Brain microvascular endothelial cell (primary cell): ENCODE measurements around the gene ZDHHC11.
"Not testable (repeated sequence)": the region's sequence is repeated elsewhere in the genome, so short reads cannot be mapped to it uniquely, and the experiment has no call there.

ENCODE experiments used
- DNase-seq: peaks from one replicate; pipeline ENCODE4 v3.0.0-alpha.2; 2020
- H3K27ac ChIP-seq: fragments of 250-450 bp; sonication (Bioruptor Pico); 2 replicates; pipeline ENCODE4 v1.5.1; 2020; ENCODE audit warnings: mild to moderate bottlenecking, moderate library complexity
- H3K27me3 ChIP-seq: fragments of 250-450 bp; sonication (Bioruptor Pico); replicated peaks from 2 replicates; pipeline ENCODE4 v1.5.1; 2020; ENCODE audit warnings: mild to moderate bottlenecking
- H3K36me3 ChIP-seq: fragments of 250-450 bp; sonication (Bioruptor Pico); replicated peaks from 2 replicates; pipeline ENCODE4 v1.5.1; 2020; ENCODE audit warnings: mild to moderate bottlenecking
- H3K4me3 ChIP-seq: 2 replicates; pipeline ENCODE4 v1.5.1; 2011; ENCODE audit warnings: low read depth, mild to moderate bottlenecking, control low read depth, low read length, moderate library complexity
- in situ Hi-C: cut with HindIII; loops from 2 replicates; pipeline ENCODE4 v1.10.0; 2017; ENCODE audit warnings: low sequenced_read_pairs, low pct_ligation_motif_present
- TF ChIP-seq, protein P1 (sequence below): IDR thresholded peaks from 2 replicates; pipeline ENCODE4 v1.5.1; 2011; ENCODE audit warnings: low read depth, mild to moderate bottlenecking, moderate library complexity, low read length, control low read depth, inconsistent platforms; ENCODE audit errors: missing control alignments

Gene ZDHHC11

DNA sequence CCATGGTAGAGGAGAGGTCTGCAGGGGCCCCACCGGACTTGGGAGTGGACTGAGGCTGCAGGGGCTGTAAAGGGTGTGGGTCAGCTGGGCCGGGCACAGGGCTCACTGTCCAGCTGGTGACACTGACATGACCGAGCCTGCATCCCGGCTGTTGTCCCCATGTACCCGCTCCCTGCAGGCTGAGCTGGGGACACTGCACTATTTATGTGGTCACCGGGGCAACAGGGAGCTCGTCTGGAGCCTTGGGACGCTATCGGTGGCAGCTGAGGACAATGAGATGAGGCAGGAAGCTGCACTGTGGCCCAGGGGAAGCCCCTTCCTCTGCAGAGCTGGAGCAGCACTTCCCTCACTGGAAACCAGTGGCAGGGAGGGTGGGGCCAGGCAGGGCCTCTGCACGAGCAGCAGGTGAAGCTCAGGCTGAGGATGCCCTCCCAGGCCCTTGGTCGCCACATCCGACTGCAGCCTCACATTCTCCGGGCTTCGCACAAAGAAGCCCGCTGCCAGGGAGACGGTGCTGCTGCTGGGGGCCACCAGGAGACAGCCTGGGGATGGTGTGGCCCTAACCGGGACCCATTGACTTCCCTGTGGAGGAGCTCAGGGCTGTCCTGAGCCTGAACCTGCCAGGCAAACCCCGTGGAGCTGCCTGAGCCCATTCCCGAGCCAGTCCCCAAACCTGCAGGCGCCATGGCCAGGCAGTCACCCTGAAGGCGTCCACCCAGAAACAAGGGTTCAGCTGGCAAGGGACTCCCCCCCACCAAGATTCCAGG lies 92.7 kb downstream of the ZDHHC11 start:
- no peak for DNase-seq
- Histone ChIP-seq H3K27ac (no peak overlapping the region), H3K4me3 (no peak overlapping the region), H3K36me3 (no peaks in the 10 kb centered on the region), H3K27me3 (peaks cover 2% of the 10 kb centered on the region)
- TF ChIP-seq, protein P1, sequence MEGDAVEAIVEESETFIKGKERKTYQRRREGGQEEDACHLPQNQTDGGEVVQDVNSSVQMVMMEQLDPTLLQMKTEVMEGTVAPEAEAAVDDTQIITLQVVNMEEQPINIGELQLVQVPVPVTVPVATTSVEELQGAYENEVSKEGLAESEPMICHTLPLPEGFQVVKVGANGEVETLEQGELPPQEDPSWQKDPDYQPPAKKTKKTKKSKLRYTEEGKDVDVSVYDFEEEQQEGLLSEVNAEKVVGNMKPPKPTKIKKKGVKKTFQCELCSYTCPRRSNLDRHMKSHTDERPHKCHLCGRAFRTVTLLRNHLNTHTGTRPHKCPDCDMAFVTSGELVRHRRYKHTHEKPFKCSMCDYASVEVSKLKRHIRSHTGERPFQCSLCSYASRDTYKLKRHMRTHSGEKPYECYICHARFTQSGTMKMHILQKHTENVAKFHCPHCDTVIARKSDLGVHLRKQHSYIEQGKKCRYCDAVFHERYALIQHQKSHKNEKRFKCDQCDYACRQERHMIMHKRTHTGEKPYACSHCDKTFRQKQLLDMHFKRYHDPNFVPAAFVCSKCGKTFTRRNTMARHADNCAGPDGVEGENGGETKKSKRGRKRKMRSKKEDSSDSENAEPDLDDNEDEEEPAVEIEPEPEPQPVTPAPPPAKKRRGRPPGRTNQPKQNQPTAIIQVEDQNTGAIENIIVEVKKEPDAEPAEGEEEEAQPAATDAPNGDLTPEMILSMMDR, result no peak
- in situ Hi-C loops, result no loop called here

DNA sequence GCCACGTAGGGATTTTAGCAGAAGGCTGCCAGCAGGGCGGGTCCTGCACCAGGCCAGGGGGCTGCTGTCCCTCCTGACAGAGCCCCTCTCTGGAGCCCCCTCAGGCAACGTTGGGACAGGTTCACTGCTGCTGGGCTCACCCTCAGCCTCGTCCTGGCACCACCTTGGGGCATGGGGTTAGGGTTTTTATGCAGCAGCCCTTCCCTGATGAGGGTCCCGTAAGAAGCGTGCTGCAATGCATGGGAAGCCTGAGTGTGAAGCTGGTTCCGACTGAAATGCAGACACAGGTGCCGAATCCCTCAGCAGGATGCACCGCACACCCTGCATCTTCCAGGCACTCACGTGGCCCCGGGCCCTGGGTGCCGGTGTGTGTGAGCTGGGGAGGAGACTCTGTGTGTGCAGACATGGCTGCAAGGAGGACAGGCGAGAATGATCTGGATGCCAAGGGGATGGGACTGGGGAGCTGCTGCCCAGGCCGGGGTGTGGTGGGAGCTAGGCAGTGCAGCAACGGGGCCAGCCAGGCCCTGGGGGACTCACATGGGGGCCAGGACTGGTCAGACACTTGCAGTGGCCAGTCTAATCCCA lies 93.3 kb downstream of the ZDHHC11 start:
- DNase-seq, result no peak
- in situ Hi-C loops, result no loop called here
- Histone ChIP-seq H3K27me3 (peaks cover 2% of the 10 kb centered on the region), H3K27ac (no peak overlapping the region), H3K4me3 (no peak overlapping the region), H3K36me3 (no peaks in the 10 kb centered on the region)
- TF ChIP-seq, protein P1, result no peak

DNA sequence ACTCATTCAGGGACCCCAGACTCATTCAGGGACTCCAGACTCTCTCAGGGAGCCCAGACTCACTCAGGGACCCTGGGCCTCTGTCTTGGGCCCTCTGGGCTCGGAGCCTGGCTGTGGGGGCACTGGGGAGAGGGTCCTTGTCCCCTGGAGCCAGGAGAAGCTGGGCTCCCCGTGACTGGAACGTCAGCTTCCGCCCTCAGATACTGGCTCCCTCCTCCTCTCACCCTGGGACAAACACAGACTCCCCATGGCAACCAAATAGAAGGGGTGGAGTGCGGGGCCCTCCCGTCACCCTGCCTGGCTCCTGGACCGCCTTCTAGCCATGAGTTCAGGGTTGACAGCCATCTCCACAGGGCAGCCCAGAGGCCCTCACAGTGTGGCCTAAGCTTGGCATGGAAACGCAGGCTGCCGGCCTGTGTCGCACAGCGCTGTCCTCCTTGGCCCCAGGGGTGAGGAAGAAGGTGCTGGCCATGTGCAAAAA lies 93.9 kb downstream of the ZDHHC11 start:
- H3K4me3 ChIP-seq, result no peak overlapping the region
- no peak overlapping the region for H3K27ac ChIP-seq
- no peaks in the 10 kb centered on the region for H3K36me3 ChIP-seq
- TF ChIP-seq, protein P1, result no peak
- no peak for DNase-seq
- in situ Hi-C loops, result no loop called here
- peaks cover 2% of the 10 kb centered on the region for H3K27me3 ChIP-seq

DNA sequence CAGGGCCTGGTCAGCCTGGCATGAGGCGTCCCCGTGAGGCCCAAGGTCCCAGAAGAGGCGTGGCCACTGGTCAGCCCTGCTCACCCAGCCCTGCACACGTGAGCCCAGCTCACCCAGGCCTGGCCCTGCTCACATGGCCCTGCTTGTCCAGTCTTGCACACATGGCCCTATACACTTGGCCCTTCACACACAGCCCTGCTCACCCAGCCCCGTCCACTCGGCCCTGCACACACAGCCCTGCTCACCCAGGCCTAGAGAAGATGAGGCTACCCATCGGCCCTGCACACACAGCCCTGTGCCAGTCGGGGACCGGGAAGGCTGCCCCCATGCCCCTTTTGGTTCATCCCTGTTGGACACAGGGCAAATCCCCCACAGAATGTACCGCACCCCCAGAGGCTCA lies 94.6 kb downstream of the ZDHHC11 start:
- no peak for DNase-seq
- in situ Hi-C loops, result no loop called here
- TF ChIP-seq, protein P1, result no peak
- peaks cover 2% of the 10 kb centered on the region for H3K27me3 ChIP-seq
- no peaks in the 10 kb centered on the region for H3K36me3 ChIP-seq
- H3K4me3 ChIP-seq, result no peak overlapping the region
- no peak overlapping the region for H3K27ac ChIP-seq

DNA sequence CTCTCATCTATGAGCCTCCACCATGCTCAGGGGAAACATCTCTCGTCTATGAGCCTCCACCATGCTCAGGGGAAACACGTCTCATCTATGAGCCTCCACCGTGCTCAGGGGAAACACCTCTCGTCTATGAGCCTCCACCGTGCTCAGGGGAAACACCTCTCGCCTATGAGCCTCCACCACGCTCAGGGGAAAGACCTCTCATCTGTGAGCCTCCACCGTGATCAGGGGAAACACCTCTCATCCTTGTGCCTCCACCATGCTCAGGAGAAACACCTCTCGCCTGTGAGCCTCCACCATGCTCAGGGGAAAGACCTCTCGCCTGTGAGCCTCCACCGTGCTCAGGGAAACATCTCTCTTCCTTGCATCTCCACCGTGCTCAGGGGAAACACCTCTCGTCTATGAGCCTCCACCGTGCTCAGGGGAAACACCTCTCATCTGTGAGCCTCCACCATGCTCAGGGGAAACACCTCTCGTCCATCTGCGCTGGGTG lies 96.6 kb downstream of the ZDHHC11 start:
- H3K4me3 ChIP-seq, in situ Hi-C loops, H3K36me3 ChIP-seq, H3K27me3 ChIP-seq, H3K27ac ChIP-seq, DNase-seq: not testable (repeated sequence)

DNA sequence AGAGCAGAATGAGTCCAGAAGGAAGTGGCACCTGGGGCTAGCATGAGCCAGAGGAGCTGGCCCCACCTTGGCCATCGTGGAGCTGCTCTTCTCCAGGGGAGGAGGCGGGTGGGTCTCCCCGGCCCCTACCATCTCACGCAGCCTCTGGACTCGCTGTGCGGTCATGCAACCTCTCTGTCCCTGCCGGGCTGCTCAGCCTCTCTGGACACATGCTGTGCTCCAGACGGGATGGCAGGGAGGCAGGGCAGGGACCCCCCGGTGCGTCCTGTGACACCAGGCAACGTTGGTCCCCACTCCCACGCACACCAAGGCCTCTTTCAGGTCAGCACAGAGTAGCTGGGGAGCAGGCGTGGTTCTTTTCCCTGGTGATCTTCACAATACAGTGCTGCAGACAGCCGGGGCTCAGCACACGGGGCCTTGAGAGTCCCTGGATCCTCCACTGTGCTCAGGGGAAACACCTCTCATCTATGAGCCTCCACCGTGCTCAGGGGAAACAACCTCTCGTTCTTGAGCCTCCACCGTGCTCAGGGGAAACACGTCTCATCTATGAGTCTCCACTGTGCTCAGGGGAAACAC lies 97.1 kb downstream of the ZDHHC11 start:
- H3K4me3 ChIP-seq, H3K27ac ChIP-seq, H3K27me3 ChIP-seq, DNase-seq, in situ Hi-C loops, H3K36me3 ChIP-seq: not testable (repeated sequence)

DNA sequence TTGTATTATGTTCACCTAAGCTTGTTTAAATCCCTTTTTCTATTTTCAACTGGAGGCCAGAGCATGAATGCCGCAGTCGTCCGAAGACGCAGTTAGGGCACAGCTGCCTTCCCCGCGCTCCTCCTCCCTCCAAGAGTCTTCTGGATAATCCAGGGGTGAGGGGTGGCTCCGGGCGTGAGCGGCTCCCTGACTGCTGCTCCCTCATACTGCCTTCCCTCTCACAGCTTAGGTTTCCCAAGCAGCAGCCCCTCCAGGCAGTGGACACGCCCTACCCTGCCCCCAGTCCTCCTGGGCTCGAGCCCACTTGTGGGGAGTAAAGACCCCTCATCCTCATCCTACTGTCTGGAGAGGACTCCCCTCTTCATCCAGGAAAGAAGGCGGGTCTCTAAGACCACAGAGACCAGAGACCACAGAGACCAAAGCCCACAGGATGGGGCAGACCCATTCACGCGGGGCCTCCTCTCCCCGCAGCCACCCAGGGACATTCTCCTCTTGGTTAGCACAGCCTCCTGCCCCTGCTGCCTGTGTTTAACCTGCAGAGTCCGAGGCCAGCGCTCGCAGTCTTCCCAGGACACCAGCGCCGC lies 98.2 kb downstream of the ZDHHC11 start:
- H3K36me3 ChIP-seq, H3K4me3 ChIP-seq, DNase-seq, H3K27me3 ChIP-seq, H3K27ac ChIP-seq, in situ Hi-C loops: not testable (repeated sequence)

DNA sequence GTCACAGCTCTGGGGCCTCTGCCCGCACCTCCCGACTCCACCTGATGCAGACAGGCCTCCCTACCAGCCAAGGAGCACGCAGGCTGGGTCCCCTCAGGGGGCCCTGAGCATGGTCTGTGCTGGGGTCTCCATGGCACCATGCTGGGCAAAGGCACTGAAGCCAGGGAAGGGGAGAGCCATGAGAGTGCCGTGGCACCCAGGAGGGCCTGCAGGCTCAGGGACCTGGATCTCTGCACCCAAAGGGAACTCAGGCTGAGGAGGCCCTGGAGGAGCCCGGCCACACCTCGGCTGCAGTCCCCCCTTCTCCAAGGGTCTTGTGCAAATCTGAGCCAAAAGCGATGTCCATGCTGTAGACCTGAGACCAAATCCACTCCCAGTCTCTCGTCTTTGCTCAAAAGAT lies 98.8 kb downstream of the ZDHHC11 start:
- H3K36me3 ChIP-seq, in situ Hi-C loops, DNase-seq, H3K27ac ChIP-seq, H3K4me3 ChIP-seq, H3K27me3 ChIP-seq: not testable (repeated sequence)
